Measurements from ENCODE around the gene DNAH7.

DNA sequence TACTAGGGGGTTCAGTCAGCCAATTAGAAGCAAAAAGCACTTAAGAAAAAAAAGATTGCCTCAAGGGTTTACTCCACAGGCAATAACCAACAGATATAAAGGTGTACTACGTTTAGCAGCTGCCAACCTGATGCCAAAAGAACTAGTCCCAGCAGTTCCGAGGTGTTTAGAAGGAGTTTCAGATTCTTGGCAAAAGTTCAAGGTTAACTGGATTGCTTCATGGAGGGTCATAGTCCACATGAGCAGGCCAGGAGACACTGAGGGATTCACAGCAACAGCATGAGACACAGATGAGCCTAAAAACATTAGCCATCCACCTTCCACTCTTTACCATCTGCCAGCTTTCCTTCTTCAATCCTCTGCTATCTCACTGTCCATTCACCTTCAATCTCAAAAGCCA, 4.9 kb upstream of the DNAH7 start:
- TF ChIP-seq POLR2AphosphoS5 (IDR thresholded peaks at IDR 0.05; ENCODE audit: borderline replicate concordance, low read depth, low read length) (no peak), EZH2 (IDR thresholded peaks at IDR 0.05) (no peak), FOXP2 (optimal IDR thresholded peaks at IDR 0.05; ENCODE audit: control extremely low read depth, extremely low read length, insufficient read depth) (no peak)
